HG03280 (cell line): Measurements from ENCODE around the gene SYNE3.

Experiments used
- ATAC-seq: cut with Tn5 transposase; IDR thresholded peaks from one replicate; pipeline ENCODE4 v1.9.1; 2021; ENCODE audit warnings: mild to moderate bottlenecking, moderate library complexity; ENCODE audit not compliant: unreplicated experiment

SYNE3 gene

GRCh38 chr14:95509495-95509894 is 7.0 kb downstream of the SYNE3 start:
- no peak for ATAC-seq

GRCh38 chr14:95508377-95508776 is 8.1 kb downstream of the SYNE3 start:
- no peak for ATAC-seq

- no peak for ATAC-seq
Observed at GRCh38 chr14:95507701-95508103, 8.7 kb downstream of the SYNE3 start.

GRCh38 chr14:95507174-95507573 is 9.3 kb downstream of the SYNE3 start:
- ATAC-seq, result no peak

- peak; percentile 27 for ATAC-seq
Observed at GRCh38 chr14:95505030-95505589, 11.3 kb downstream of the SYNE3 start.

- ATAC-seq, result no peak
Observed at GRCh38 chr14:95504135-95505029, 12.1 kb downstream of the SYNE3 start.

GRCh38 chr14:95503365-95504134 is 12.9 kb downstream of the SYNE3 start:
- ATAC-seq, result peak; percentile 48

GRCh38 chr14:95502381-95502950 is 14.0 kb downstream of the SYNE3 start:
- no peak for ATAC-seq

GRCh38 chr14:95500772-95501401 is 15.6 kb downstream of the SYNE3 start:
- no peak for ATAC-seq

GRCh38 chr14:95500201-95500681 is 16.2 kb downstream of the SYNE3 start:
- no peak for ATAC-seq

GRCh38 chr14:95499354-95499750 is 17.1 kb downstream of the SYNE3 start:
- ATAC-seq, result no peak

GRCh38 chr14:95498622-95499353 is 17.7 kb downstream of the SYNE3 start:
- no peak for ATAC-seq

GRCh38 chr14:95497561-95498011 is 18.9 kb downstream of the SYNE3 start:
- ATAC-seq, result no peak

- ATAC-seq, result no peak
Observed at GRCh38 chr14:95496690-95497259, 19.7 kb downstream of the SYNE3 start.

GRCh38 chr14:95496111-95496681 is 20.3 kb downstream of the SYNE3 start:
- ATAC-seq, result no peak

- ATAC-seq, result peak; percentile 83
Observed at GRCh38 chr14:95495538-95496025, 20.9 kb downstream of the SYNE3 start.

- ATAC-seq, result no peak
Observed at GRCh38 chr14:95495076-95495475, 21.4 kb downstream of the SYNE3 start.

GRCh38 chr14:95494456-95494855 is 22.0 kb downstream of the SYNE3 start:
- ATAC-seq, result no peak

GRCh38 chr14:95493976-95494375 is 22.5 kb downstream of the SYNE3 start:
- ATAC-seq, result no peak
